ENCODE measurements around the gene GALNT1. TPM values are rescaled to one million over a fixed set of nuclear protein-coding genes. Genes with fewer than 3 reads are reported as not detected.

GALNT1 gene
- total RNA-seq, 4 donors from 2014 or later: 47.6 to 129 (median 73.5) TPM

GRCh38 chr18:35616074-35616473 is 34.5 kb downstream of the GALNT1 start:
- intact Hi-C loops (cut with DNase I): no loop called here
- WGBS, 2 donors: 75 to 76% methylated on average over 2 of the region's 2 CpGs
- Histone ChIP-seq H3K4me3 (peak overlapping the region in 1 of 4 donors; percentile 10), H3K36me3 (no peaks in the 10 kb centered on the region), H3K27me3 (no peaks in the 10 kb centered on the region), H3K27ac (peak overlapping the region in 3 of 4 donors; percentile 56 to 72 (median 63)), H3K9me3 (no peaks in the 10 kb centered on the region), H3K4me1 (peaks cover 0 to 46% (median 17%) of the 10 kb centered on the region in 3 donors)
- no peak for DNase-seq
- TF ChIP-seq, protein P1, sequence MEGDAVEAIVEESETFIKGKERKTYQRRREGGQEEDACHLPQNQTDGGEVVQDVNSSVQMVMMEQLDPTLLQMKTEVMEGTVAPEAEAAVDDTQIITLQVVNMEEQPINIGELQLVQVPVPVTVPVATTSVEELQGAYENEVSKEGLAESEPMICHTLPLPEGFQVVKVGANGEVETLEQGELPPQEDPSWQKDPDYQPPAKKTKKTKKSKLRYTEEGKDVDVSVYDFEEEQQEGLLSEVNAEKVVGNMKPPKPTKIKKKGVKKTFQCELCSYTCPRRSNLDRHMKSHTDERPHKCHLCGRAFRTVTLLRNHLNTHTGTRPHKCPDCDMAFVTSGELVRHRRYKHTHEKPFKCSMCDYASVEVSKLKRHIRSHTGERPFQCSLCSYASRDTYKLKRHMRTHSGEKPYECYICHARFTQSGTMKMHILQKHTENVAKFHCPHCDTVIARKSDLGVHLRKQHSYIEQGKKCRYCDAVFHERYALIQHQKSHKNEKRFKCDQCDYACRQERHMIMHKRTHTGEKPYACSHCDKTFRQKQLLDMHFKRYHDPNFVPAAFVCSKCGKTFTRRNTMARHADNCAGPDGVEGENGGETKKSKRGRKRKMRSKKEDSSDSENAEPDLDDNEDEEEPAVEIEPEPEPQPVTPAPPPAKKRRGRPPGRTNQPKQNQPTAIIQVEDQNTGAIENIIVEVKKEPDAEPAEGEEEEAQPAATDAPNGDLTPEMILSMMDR (IDR thresholded peaks at IDR 0.05): no peak
- TF ChIP-seq POLR2A (IDR thresholded peaks at IDR 0.05): no peak

GRCh38 chr18:35616664-35617423 is 35.3 kb downstream of the GALNT1 start:
- H3K4me3 ChIP-seq: peak overlapping the region in 1 of 4 donors; percentile 10
- intact Hi-C loops (cut with DNase I): no loop called here
- H3K27ac ChIP-seq: peak overlapping the region; percentile 48 to 72 (median 60)
- peak in 1 of 4 donors; percentile 5 for TF ChIP-seq POLR2A (IDR thresholded peaks at IDR 0.05)
- TF ChIP-seq, protein P1 (IDR thresholded peaks at IDR 0.05): no peak
- WGBS, 2 donors: 34 to 42% methylated on average over 6 of the region's 6 CpGs
- H3K36me3 ChIP-seq: no peaks in the 10 kb centered on the region
- no peaks in the 10 kb centered on the region for H3K27me3 ChIP-seq
- no peaks in the 10 kb centered on the region for H3K9me3 ChIP-seq
- peak; percentile 7 for DNase-seq
- H3K4me1 ChIP-seq: peaks cover 0 to 46% (median 17%) of the 10 kb centered on the region in 3 donors

DNA sequence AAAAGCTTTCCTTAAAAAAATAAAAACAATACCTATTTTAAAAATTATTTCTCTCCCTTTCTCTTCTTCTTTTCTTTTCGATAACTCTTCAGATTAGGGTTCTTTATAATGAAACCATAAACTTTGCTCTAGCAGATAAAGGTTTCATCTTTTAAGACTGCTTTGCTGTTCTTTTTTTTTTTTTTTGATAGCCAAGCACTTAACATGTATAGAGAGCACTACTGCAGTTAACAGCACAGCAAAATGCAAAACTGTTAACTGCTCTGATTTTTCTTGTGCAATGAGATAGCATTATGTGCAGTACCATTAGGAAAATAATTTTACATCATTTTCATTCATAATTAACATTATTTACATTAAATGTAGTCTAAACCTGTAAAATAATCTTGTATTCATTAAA is 36.3 kb downstream of the GALNT1 start:
- peaks cover 0 to 41% (median 17%) of the 10 kb centered on the region in 3 donors for H3K4me1 ChIP-seq

GRCh38 chr18:35618289-35618688 is 36.7 kb downstream of the GALNT1 start:
- intact Hi-C loops (cut with DNase I): no loop called here
- H3K36me3 ChIP-seq: no peaks in the 10 kb centered on the region
- no peak for DNase-seq
- H3K4me1 ChIP-seq: peaks cover 0 to 41% (median 17%) of the 10 kb centered on the region in 3 donors
- no peaks in the 10 kb centered on the region for H3K9me3 ChIP-seq
- H3K27ac ChIP-seq: no peak overlapping the region
- no peak overlapping the region for H3K4me3 ChIP-seq
- TF ChIP-seq, protein P1 (IDR thresholded peaks at IDR 0.05): no peak
- TF ChIP-seq POLR2A (IDR thresholded peaks at IDR 0.05): no peak
- no peaks in the 10 kb centered on the region for H3K27me3 ChIP-seq

More for the DNA sequence above, 36.3 kb downstream of the GALNT1 start:
- Histone ChIP-seq H3K27ac (no peak overlapping the region), H3K4me3 (no peak overlapping the region), H3K9me3 (no peaks in the 10 kb centered on the region), H3K27me3 (no peaks in the 10 kb centered on the region), H3K36me3 (no peaks in the 10 kb centered on the region)
- 70 to 92% methylated on average over 1 of the region's 1 CpG for WGBS, 2 donors
- intact Hi-C loops (cut with DNase I): no loop called here
- TF ChIP-seq POLR2A (IDR thresholded peaks at IDR 0.05): no peak
- TF ChIP-seq, protein P1 (IDR thresholded peaks at IDR 0.05): no peak
- no peak for DNase-seq

- Histone ChIP-seq H3K36me3 (no peaks in the 10 kb centered on the region), H3K4me1 (peaks cover 0 to 41% (median 17%) of the 10 kb centered on the region in 3 donors), H3K27ac (no peak overlapping the region), H3K27me3 (no peaks in the 10 kb centered on the region), H3K4me3 (no peak overlapping the region), H3K9me3 (no peaks in the 10 kb centered on the region)
- no peak for DNase-seq
- 55 to 71% methylated on average over 5 of the region's 5 CpGs for WGBS, 2 donors
- intact Hi-C loops (cut with DNase I): no loop called here
- TF ChIP-seq POLR2A (IDR thresholded peaks at IDR 0.05): no peak
- TF ChIP-seq, protein P1 (IDR thresholded peaks at IDR 0.05): no peak
These were observed 37.2 kb downstream of the GALNT1 start for GRCh38 chr18:35618696-35619095.

All from esophagus squamous epithelium (tissue), 5 donors.